Dermis blood vessel endothelial cell (primary cell): ENCODE measurements around the gene ZNF22. TPM values are rescaled to one million over a fixed set of nuclear protein-coding genes. Genes with fewer than 3 reads are reported as not detected.

Experiments
- DNase-seq: peaks from one replicate; pipeline ENCODE4 v3.0.0; 2010
- total RNA-seq: library from RNA; depleted of rRNA; stranded (reverse); fragments of >200 nt; gene quantifications from 2 replicates; pipeline ENCODE4 v1.2.3, GENCODE V29; 2014

The ZNF22 gene
- total RNA-seq, 1 donor from 2014 or later = 53.6 TPM

DNA sequence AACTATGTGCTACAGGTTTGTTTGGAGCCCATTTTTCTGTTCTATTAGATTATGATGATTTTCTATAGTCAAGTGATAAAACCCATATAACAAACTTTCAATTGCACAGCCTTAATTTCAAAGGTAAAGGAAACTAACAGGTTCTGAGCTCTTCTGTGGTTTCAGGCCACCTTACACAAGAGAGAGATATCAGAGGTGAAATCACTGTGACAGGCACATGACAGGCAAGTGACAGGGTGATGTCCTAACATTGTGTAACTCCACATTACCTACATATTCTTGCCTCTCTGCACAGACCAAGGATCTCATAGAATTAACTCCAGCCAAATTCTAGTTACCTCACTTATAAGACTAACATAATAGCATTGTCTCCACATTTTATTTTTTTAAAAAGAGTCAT lies 35.0 kb downstream of the ZNF22 start:
- no peak for DNase-seq

DNA sequence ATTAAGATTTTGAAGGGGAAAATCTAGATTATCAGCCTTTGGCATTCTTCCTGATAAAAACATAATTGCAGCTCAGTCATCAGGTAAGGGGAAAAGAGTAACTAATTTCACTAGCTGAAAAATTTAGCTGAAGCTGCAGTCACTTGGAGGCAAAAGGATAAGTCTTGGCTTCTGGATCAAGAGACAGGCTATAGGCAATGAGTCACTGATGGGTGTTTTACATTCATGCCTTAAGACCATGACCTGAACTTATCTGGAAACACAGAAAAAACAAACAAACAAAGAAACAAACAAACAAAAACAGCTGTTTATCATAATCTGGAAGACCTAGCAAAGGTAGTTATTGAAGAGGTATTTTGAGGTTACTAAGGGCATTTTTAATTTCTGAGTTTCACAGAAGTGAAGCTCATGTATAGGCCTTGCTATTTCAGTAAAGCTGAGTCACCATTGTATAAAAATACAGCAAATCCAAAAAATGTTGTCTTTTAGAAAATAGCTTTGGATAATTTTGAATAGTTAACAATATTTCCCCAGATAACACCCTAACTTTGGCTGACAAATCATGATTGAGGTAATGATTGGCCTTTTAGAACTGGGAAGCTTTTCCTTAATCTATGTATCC lies 40.3 kb downstream of the ZNF22 start:
- no peak for DNase-seq

DNA sequence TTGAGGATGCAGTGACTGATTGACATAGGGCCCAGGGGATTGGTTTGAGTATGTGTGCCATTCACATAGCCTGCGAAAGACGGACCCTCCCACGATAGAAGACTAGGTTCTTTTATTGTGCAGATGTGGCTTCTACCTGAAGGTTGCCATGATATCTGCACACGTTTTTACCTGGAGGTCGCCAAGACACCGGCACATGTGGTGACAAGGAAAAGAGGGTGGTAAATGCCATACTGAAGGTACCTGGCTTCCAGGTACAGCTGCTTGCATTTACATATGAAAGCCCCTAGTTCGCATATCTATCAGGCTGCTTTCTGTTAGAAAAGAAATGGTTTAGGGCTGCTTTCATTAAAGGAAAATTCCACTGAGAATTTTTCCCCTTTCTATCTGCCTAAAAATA lies 43.6 kb downstream of the ZNF22 start:
- no peak for DNase-seq

DNA sequence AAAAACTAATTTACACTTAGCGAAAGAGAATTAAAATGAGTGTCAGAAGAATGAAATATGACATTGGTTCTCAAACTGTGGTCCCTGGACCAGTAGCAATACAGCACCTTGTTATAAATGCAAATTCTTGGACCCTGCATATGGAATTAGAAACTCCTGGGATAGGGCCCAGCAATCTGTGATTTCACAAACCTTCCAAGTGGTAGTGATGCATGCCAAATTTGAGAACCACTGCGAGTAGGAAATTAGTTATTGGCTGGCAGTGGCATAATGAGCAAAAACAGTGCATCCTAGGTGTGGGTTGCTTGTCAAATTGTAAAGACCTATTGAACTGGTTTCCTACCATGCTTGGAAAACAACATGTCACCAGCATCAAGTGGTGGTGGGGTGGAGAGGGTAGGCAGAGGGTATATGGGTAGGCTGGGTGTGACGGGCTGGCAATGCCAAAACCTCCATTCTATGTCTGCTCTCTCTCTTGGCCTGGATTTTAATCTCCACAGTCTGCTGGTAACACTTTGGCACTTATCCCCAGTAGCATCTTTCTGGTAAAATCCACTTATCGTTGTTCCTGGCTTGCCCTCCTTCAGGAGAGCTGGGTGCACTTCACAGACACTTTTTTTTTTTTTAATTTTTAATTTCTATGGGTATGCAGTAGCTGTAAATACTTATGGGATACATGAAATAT lies 50.0 kb downstream of the ZNF22 start:
- no peak for DNase-seq

DNA sequence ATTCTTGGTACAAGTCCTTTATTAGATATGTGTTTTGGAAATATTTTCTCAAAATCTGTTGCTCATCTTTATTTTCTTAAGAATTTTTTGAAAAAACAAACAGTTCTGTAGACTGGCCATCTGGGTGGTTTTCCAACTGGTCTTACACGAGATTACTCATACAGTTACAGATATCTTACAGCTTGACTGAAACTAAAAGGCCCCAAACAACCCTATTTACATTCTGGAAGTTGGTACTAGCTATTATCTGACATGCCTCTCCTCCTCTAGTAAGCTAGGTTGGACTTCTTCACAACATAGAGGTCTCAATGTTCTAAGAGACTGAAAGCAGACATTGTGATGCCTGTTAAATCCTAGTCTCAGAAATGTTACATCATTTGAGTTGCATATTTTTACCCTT lies 52.0 kb downstream of the ZNF22 start:
- DNase-seq = no peak

DNA sequence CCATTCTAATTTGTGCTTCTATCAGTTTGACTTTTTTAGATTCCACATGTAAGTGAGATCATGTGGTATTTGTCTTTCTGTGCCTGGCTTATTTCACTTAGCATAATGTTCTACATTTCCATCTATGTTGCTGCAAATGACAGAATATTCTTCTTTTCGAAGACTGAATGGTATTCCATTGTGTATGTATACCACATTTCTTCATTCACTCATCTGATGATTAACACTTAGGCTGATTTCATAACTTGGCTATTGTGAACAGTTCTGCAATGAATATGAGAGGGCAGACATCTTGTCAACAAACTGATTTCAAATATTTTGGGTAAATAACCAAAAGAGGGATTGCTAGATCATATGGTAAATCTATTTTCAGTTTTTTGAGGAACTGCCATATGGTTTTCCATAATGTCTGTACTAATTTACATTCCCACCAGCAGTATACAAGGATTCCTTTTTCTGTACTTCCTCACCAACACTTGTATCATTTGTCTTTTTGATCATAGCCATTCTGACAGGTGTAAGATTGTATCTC lies 52.9 kb downstream of the ZNF22 start:
- no peak for DNase-seq

Other genes with a start within 250 kb of the ZNF22 start
- not detected in 2 replicates for gene TMEM72, start 89.6 kb upstream of the ZNF22 start, total RNA-seq
- 13.1 and 24.8 TPM in 2 replicates for gene RASSF4, start 41.1 kb upstream of the ZNF22 start, total RNA-seq
- 174 and 360 TPM in 2 replicates for gene DEPP1, start 22.1 kb upstream of the ZNF22 start, total RNA-seq